ENCODE measurements around the gene NAA25. TPM values are rescaled to one million over a fixed set of nuclear protein-coding genes. Genes with fewer than 3 reads are reported as not detected.

NAA25 gene
- total RNA-seq = 10 to 100 TPM; 22.3 to 22.8 TPM
- long read RNA-seq, donor 1, partial matches to known transcripts = 2 of 6 reads
- long read RNA-seq, donor 1, other reads (novel, unspliced or antisense) = 4 of 6 reads
- long read RNA-seq, donor 2, partial matches to known transcripts = 14 of 15 reads
- long read RNA-seq, donor 2, other reads (novel, unspliced or antisense) = 1 of 15 reads

GRCh38 chr12:112108202-112109079 lies at the start of gene NAA25:
Gene NAA25 (minus strand): TSS chr12:112108783. CDS start chr12:112108773, 10 bp downstream.
- intact Hi-C loops (cut with DNase I) = no loop called here

GRCh38 chr12:112153893-112154219 lies 45.3 kb upstream of the NAA25 start:
- intact Hi-C loops (cut with DNase I) = no loop called here
- no peak for DNase-seq (ENCODE audit: low spot score)

More at GRCh38 chr12:112108202-112109079, at the start of gene NAA25:
- DNase-seq (ENCODE audit: low spot score) = peak; percentile 97

GRCh38 chr12:112153181-112153892 lies 44.8 kb upstream of the NAA25 start:
- DNase-seq (ENCODE audit: low spot score) = no peak
- intact Hi-C loops (cut with DNase I) = no loop called here

- intact Hi-C loops (cut with DNase I) = no loop called here
- no peak for DNase-seq (ENCODE audit: low spot score)
These were observed 43.4 kb upstream of the NAA25 start for GRCh38 chr12:112151766-112152541.

- no peak for DNase-seq (ENCODE audit: low spot score)
- intact Hi-C loops (cut with DNase I) = no loop called here
These were observed 41.0 kb upstream of the NAA25 start for GRCh38 chr12:112149596-112149995.

GRCh38 chr12:112148031-112148513 lies 39.5 kb upstream of the NAA25 start:
- intact Hi-C loops (cut with DNase I) = no loop called here
- no peak for DNase-seq (ENCODE audit: low spot score)

- intact Hi-C loops (cut with DNase I) = no loop called here
- no peak for DNase-seq (ENCODE audit: low spot score)
These were observed 37.5 kb upstream of the NAA25 start for GRCh38 chr12:112146123-112146522.

GRCh38 chr12:112140728-112141127 lies 32.1 kb upstream of the NAA25 start:
- no peak for DNase-seq (ENCODE audit: low spot score)
- intact Hi-C loops (cut with DNase I) = no loop called here

- no peak for DNase-seq (ENCODE audit: low spot score)
- intact Hi-C loops (cut with DNase I) = no loop called here
These were observed 26.1 kb upstream of the NAA25 start for GRCh38 chr12:112134731-112135130.

GRCh38 chr12:112133418-112133817 lies 24.8 kb upstream of the NAA25 start:
- intact Hi-C loops (cut with DNase I) = no loop called here
- DNase-seq (ENCODE audit: low spot score) = no peak

GRCh38 chr12:112131686-112132085 lies 23.1 kb upstream of the NAA25 start:
- no peak for DNase-seq (ENCODE audit: low spot score)
- intact Hi-C loops (cut with DNase I) = no loop called here

GRCh38 chr12:112130441-112130998 lies 21.9 kb upstream of the NAA25 start:
- intact Hi-C loops (cut with DNase I) = no loop called here
- DNase-seq (ENCODE audit: low spot score) = no peak

- intact Hi-C loops (cut with DNase I) = no loop called here
- no peak for DNase-seq (ENCODE audit: low spot score)
These were observed 18.3 kb upstream of the NAA25 start for GRCh38 chr12:112126911-112127310.

GRCh38 chr12:112126000-112126438 lies 17.4 kb upstream of the NAA25 start:
- intact Hi-C loops (cut with DNase I) = no loop called here
- no peak for DNase-seq (ENCODE audit: low spot score)

- intact Hi-C loops (cut with DNase I) = no loop called here
- DNase-seq (ENCODE audit: low spot score) = peak; percentile 99
These were observed 16.8 kb upstream of the NAA25 start, which contains the start of gene TRAFD1 for GRCh38 chr12:112125250-112125999. Gene TRAFD1 (plus strand): TSS chr12:112125560. CDS start chr12:112130523, 4,963 bp downstream.

- no peak for DNase-seq (ENCODE audit: low spot score)
- intact Hi-C loops (cut with DNase I) = no loop called here
These were observed 16.3 kb upstream of the NAA25 start for GRCh38 chr12:112124918-112125249.

- DNase-seq (ENCODE audit: low spot score) = no peak
- intact Hi-C loops (cut with DNase I) = no loop called here
These were observed 14.5 kb upstream of the NAA25 start for GRCh38 chr12:112122823-112123690.
